IMR-90 (cell line): ENCODE data around the gene TCERG1. TPM values are rescaled to one million over a fixed set of nuclear protein-coding genes. Genes with fewer than 3 reads are reported as not detected.

Experiments used
- ATAC-seq: fragments of 200-7000 bp; cut with Tn5 transposase; 2 replicates; pipeline ENCODE4 v1.9.1; 2020; ENCODE audit warnings: low read depth, mild to moderate bottlenecking, moderate library complexity
- BruUV-seq: library from RNA; stranded (reverse); fragments of 400-500 nt; replicated peaks from 2 replicates; lab custom pipeline; 2021; lab: Mats Ljungman, UMichigan
- CTCF ChIA-PET: fragments of 300-600 bp; formaldehyde crosslinking; extraction: SDS; loops from one replicate; lab custom pipeline; 2021; ENCODE audit warnings: antibody characterized with exemption; lab: Yijun Ruan, JAX
- POLR2A ChIA-PET: fragments of 300-600 bp; sonication (Branson Sonifier 250); formaldehyde crosslinking; loops from one replicate; lab custom pipeline; 2022; ENCODE audit warnings: antibody characterized with exemption; ENCODE audit not compliant: unreplicated experiment; lab: Charles Lee
- DNase-seq: peaks from one replicate; pipeline ENCODE4 v3.0.0; 2013
- H2AFZ ChIP-seq: replicated peaks from 2 replicates; pipeline ENCODE3; 2013; ENCODE audit warnings: low read length, mild to moderate bottlenecking; ENCODE audit not compliant: poor library complexity
- H2AK5ac ChIP-seq: 2 replicates; pipeline ENCODE4 v1.6.1; 2013; ENCODE audit warnings: low read depth, low read length, inconsistent platforms
- H2AK9ac ChIP-seq: replicated peaks from 2 replicates; pipeline ENCODE3; 2013; ENCODE audit warnings: mild to moderate bottlenecking, low read depth, low read length, moderate library complexity; ENCODE audit not compliant: poor library complexity
- H2BK120ac ChIP-seq: 2 replicates; pipeline ENCODE4 v1.6.1; 2013; ENCODE audit warnings: low read depth, low read length, inconsistent platforms
- H2BK15ac ChIP-seq: 3 replicates; pipeline ENCODE4 v1.6.1; 2013; ENCODE audit warnings: low read depth, low read length, inconsistent platforms
- H2BK20ac ChIP-seq: 2 replicates; pipeline ENCODE4 v1.6.1; 2013; ENCODE audit warnings: low read depth, mild to moderate bottlenecking, inconsistent platforms, low read length, moderate library complexity
- H2BK5ac ChIP-seq: 2 replicates; pipeline ENCODE4 v1.6.1; 2013; ENCODE audit warnings: mild to moderate bottlenecking, low read depth, low read length, inconsistent platforms; ENCODE audit not compliant: poor library complexity, severe bottlenecking
- H3K14ac ChIP-seq: replicated peaks from 2 replicates; pipeline ENCODE4 v1.6.1; 2013; ENCODE audit warnings: low read depth, low read length, inconsistent platforms
- H3K18ac ChIP-seq: 2 replicates; pipeline ENCODE4 v1.6.1; 2013; ENCODE audit warnings: low read depth, low read length, control low read depth
- H3K23ac ChIP-seq: 2 replicates; pipeline ENCODE4 v1.6.1; 2013; ENCODE audit warnings: low read depth, low read length, inconsistent platforms
- H3K27ac ChIP-seq: 2 replicates; pipeline ENCODE4 v1.5.1; 2013; ENCODE audit warnings: mild to moderate bottlenecking, control low read depth, low read length; ENCODE audit not compliant: insufficient read depth
- H3K27me3 ChIP-seq: 2 replicates; pipeline ENCODE4 v1.6.1; 2013; ENCODE audit warnings: low read length; ENCODE audit not compliant: control insufficient read depth, insufficient read depth
- H3K36me3 ChIP-seq: 2 replicates; pipeline ENCODE4 v1.6.1; 2013; ENCODE audit warnings: low read length, mixed read lengths; ENCODE audit not compliant: control insufficient read depth, insufficient read depth
- H3K4ac ChIP-seq: 2 replicates; pipeline ENCODE4 v1.6.1; 2013; ENCODE audit warnings: low read depth, low read length, inconsistent platforms
- H3K4me1 ChIP-seq: 2 replicates; pipeline ENCODE4 v1.6.1; 2013; ENCODE audit warnings: low read length, mixed read lengths; ENCODE audit not compliant: control insufficient read depth, insufficient read depth
- H3K4me2 ChIP-seq: 2 replicates; pipeline ENCODE4 v1.6.1; 2013; ENCODE audit warnings: low read depth, mild to moderate bottlenecking, control low read depth, low read length, moderate library complexity
- H3K4me3 ChIP-seq: 2 replicates; pipeline ENCODE4 v1.5.1; 2013; ENCODE audit warnings: low read depth, mild to moderate bottlenecking, control low read depth, low read length, moderate library complexity; ENCODE audit not compliant: insufficient read depth
- H3K56ac ChIP-seq: 2 replicates; pipeline ENCODE4 v1.6.1; 2013; ENCODE audit warnings: low read length, inconsistent platforms; ENCODE audit not compliant: insufficient read depth; ENCODE audit errors: extremely low read depth
- H3K79me1 ChIP-seq, 2 experiments: 2 replicates each; pipeline ENCODE4 v1.6.1; 2013; ENCODE audit warnings: low read length in 2 of 2, inconsistent platforms in 1 of 2, low read depth in 1 of 2
- H3K9ac ChIP-seq: 2 replicates; pipeline ENCODE4 v1.6.1; 2013; ENCODE audit warnings: low read depth, low read length, control low read depth
- H3K9me1 ChIP-seq: 2 replicates; pipeline ENCODE4 v1.6.1; 2013; ENCODE audit warnings: low read length, inconsistent platforms; ENCODE audit not compliant: insufficient read depth
- H3K9me3 ChIP-seq: 2 replicates; pipeline ENCODE4 v1.6.1; 2013; ENCODE audit warnings: low read length; ENCODE audit not compliant: control insufficient read depth, insufficient read depth
- H4K20me1 ChIP-seq: 2 replicates; pipeline ENCODE4 v1.6.1; 2013; ENCODE audit warnings: low read length, inconsistent platforms; ENCODE audit not compliant: insufficient read depth
- H4K5ac ChIP-seq: 2 replicates; pipeline ENCODE4 v1.6.1; 2013; ENCODE audit warnings: mild to moderate bottlenecking, low read depth, low read length, control low read depth
- H4K8ac ChIP-seq, 2 experiments: 2 replicates each; pipeline ENCODE4 v1.6.1; 2013; ENCODE audit warnings: low read depth in 2 of 2, low read length in 2 of 2, control low read depth in 1 of 2, inconsistent platforms in 1 of 2
- H4K91ac ChIP-seq: 2 replicates; pipeline ENCODE4 v1.6.1; 2013; ENCODE audit warnings: low read depth, low read length, inconsistent platforms; ENCODE audit not compliant: insufficient read depth
- MXI1 ChIP-seq: IDR thresholded peaks from 2 replicates; pipeline ENCODE4 v1.6.1; 2012; ENCODE audit warnings: low read depth, mild to moderate bottlenecking, low read length, moderate library complexity, borderline replicate concordance
- RCOR1 ChIP-seq: IDR thresholded peaks from 2 replicates; pipeline ENCODE4 v1.6.1; 2012; ENCODE audit warnings: mild to moderate bottlenecking, low read length, improper control_type of control experiment; ENCODE audit not compliant: insufficient replicate concordance
- WGBS, 2 experiments: methylation state at CpG; one replicate each; pipeline versions ENCODE4 v1.1.5 to v1.1.7; 2013; ENCODE audit warnings: missing lambda C conversion rate in 2 of 2; ENCODE audit not compliant: insufficient read length in 1 of 2; ENCODE audit errors: extremely low coverage in 2 of 2; 5-methylcytosine and 5-hydroxymethylcytosine counted together
- dilution Hi-C: fragments of 300-500 bp; cut with HindIII; formaldehyde crosslinking; loops from one replicate; pipeline ENCODE4 v1.14.3; 2018; ENCODE audit warnings: low sequenced_read_pairs; ENCODE audit not compliant: unreplicated experiment
- in situ Hi-C: fragments of 300-500 bp; cut with MboI; formaldehyde crosslinking; loops from 3 replicates; pipeline ENCODE4 v1.14.3; 2019; ENCODE audit warnings: low sequenced_read_pairs, inconsistent platforms, mixed read lengths
- intact Hi-C: fragments of 100-400 bp; cut with micrococcal nuclease; formaldehyde crosslinking; loops from 2 replicates; pipeline ENCODE4 v1.10.0; 2022
- polyA plus RNA-seq, 3 experiments: library from polyadenylated mRNA; depleted of rRNA; stranded (reverse); fragments of >200 nt; gene quantifications; 2 replicates each; pipeline ENCODE4 v1.2.3, GENCODE V29; 2012; ENCODE audit warnings: low replicate concordance in 1 of 3
- total RNA-seq: library from RNA; depleted of rRNA; stranded (reverse); fragments of >200 nt; gene quantifications from 2 replicates; pipeline ENCODE4 v1.2.3, GENCODE V29; 2012

TCERG1 gene
- total and polyA plus RNA-seq, 2 of the 4 experiments (the other 2 are of a cell fraction), result 21.9 to 44.7 TPM

DNA sequence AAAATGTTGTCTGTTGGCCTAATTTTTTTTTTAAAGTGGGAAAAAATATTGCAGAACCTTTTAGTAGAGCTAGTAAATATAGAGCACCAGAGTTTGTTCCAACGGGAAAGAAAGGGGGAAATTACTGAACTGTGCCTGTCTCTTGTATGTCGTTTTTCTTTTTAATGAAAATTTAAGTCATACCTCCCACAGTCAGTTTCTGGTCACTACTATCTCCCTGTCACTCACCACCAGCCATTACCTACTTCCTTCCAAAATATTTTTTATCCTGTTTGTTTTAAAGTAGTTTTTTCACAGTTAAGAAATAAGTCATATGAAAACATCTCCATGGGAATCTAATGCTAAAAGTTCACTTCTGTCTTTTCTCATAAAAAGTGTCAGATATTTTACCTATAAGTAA, 47.5 kb downstream of the TCERG1 start:
- no peak overlapping the region for H2BK20ac ChIP-seq
- no peak overlapping the region for H2BK120ac ChIP-seq
- no peak overlapping the region for H3K27ac ChIP-seq
- no peak overlapping the region for H2AFZ ChIP-seq
- ATAC-seq (no peak), DNase-seq (no peak)
- no peak overlapping the region for H2BK15ac ChIP-seq
- no peak overlapping the region for H2AK5ac ChIP-seq
- no peak overlapping the region for H3K4me3 ChIP-seq
- no peak overlapping the region for H3K4me2 ChIP-seq
- BruUV-seq, result no TSS peak
- ChIA-PET CTCF (no interaction called here), POLR2A (no interaction called here)
- WGBS, 2 experiments, result no CpG with 5 or more reads among the region's 2 CpGs
- H4K20me1 ChIP-seq, result no peaks in the 10 kb centered on the region
- TF ChIP-seq MXI1 (no peak), RCOR1 (no peak)
- in situ Hi-C loops, result no loop called here
- H3K4ac ChIP-seq, result no peak overlapping the region
- dilution Hi-C loops, result no loop called here
- H3K79me1 ChIP-seq, result peaks cover 10 to 12% of the 10 kb centered on the region in 2 experiments
- H3K9me3 ChIP-seq, result no peaks in the 10 kb centered on the region
- H3K27me3 ChIP-seq, result no peaks in the 10 kb centered on the region
- no peak overlapping the region for H3K18ac ChIP-seq
- no peak overlapping the region for H4K5ac ChIP-seq
- intact Hi-C loops, result no loop called here
- H3K36me3 ChIP-seq, result peaks cover 5% of the 10 kb centered on the region
- H2AK9ac ChIP-seq, result no peak overlapping the region
- H3K9ac ChIP-seq, result no peak overlapping the region
- H3K4me1 ChIP-seq, result no peaks in the 10 kb centered on the region
- no peak overlapping the region for H2BK5ac ChIP-seq
- no peak overlapping the region for H3K23ac ChIP-seq
- no peak overlapping the region for H4K8ac ChIP-seq
- H3K9me1 ChIP-seq, result peaks cover 3% of the 10 kb centered on the region; the same call in 1 of the 2 replicates
- no peak overlapping the region for H3K14ac ChIP-seq
- no peak overlapping the region for H4K91ac ChIP-seq
- H3K56ac ChIP-seq, result no peak overlapping the region
